HepG2 (cell line): ENCODE data around the gene SBK3. TPM values are rescaled to one million over a fixed set of nuclear protein-coding genes. Genes with fewer than 3 reads are reported as not detected.

Experiments used
- ATAD3A ChIP-seq: sonication (generic); formaldehyde crosslinking; IDR thresholded peaks from 2 replicates; pipeline ENCODE4 v1.4.0; 2020; ENCODE audit warnings: missing genetic modification reagents
- ATF3 ChIP-seq: sonication (generic); formaldehyde crosslinking; IDR thresholded peaks from 2 replicates; pipeline ENCODE4 v1.4.0; 2020; ENCODE audit warnings: missing genetic modification reagents
- ATM ChIP-seq: fragments of 450-650 bp; IDR thresholded peaks from 2 replicates; pipeline ENCODE4 v1.7.1; 2017; ENCODE audit warnings: mild to moderate bottlenecking, borderline replicate concordance
- BATF2 ChIP-seq: sonication (generic); formaldehyde crosslinking; IDR thresholded peaks from 2 replicates; pipeline ENCODE4 v1.8.0; 2022; ENCODE audit warnings: mild to moderate bottlenecking, missing genetic modification reagents, moderate library complexity
- FOXC1 ChIP-seq: sonication (generic); formaldehyde crosslinking; IDR thresholded peaks from 2 replicates; pipeline ENCODE4 v1.8.0; 2022; ENCODE audit warnings: mild to moderate bottlenecking, missing genetic modification reagents, borderline replicate concordance
- GABPB1 ChIP-seq: IDR thresholded peaks from 2 replicates; pipeline ENCODE4 v1.6.1; 2016; ENCODE audit warnings: mild to moderate bottlenecking, missing genetic modification reagents, moderate library complexity, missing compliant biosample characterization
- HNF4G ChIP-seq, 2 experiments: sonication (generic) in 1 of 2; formaldehyde crosslinking in 1 of 2; IDR thresholded peaks; 2 replicates each; pipeline versions ENCODE4 v1.4.0 to v1.6.1; 2011 to 2020; ENCODE audit warnings: borderline replicate concordance in 2 of 2, low read depth in 2 of 2, mild to moderate bottlenecking in 2 of 2, low read length in 1 of 2, missing genetic modification reagents in 1 of 2, moderate library complexity in 1 of 2
- HOXD1 ChIP-seq: sonication (generic); formaldehyde crosslinking; IDR thresholded peaks from 2 replicates; pipeline ENCODE4 v1.5.0; 2020; ENCODE audit warnings: missing genetic modification reagents
- JUNB ChIP-seq: sonication (generic); formaldehyde crosslinking; IDR thresholded peaks from 2 replicates; pipeline ENCODE4 v1.8.0; 2022; ENCODE audit warnings: missing genetic modification reagents, mild to moderate bottlenecking, borderline replicate concordance
- JUND ChIP-seq: sonication (generic); formaldehyde crosslinking; IDR thresholded peaks from 2 replicates; pipeline ENCODE4 v1.8.0; 2022; ENCODE audit warnings: mild to moderate bottlenecking, missing genetic modification reagents
- KAT8 ChIP-seq: IDR thresholded peaks from 2 replicates; pipeline ENCODE4 v1.6.1; 2016; ENCODE audit warnings: missing genetic modification reagents, missing compliant biosample characterization
- KDM6A ChIP-seq: IDR thresholded peaks from 2 replicates; pipeline ENCODE4 v1.6.1; 2016; ENCODE audit warnings: low read depth
- MYC ChIP-seq: sonication (generic); formaldehyde crosslinking; IDR thresholded peaks from 2 replicates; pipeline ENCODE4 v1.9.0; 2021; ENCODE audit warnings: missing genetic modification reagents, borderline replicate concordance
- NR2F6 ChIP-seq, 2 experiments: IDR thresholded peaks; 2 replicates each; pipeline ENCODE4 v1.6.1; 2016; ENCODE audit warnings: antibody characterized with exemption in 1 of 2, mild to moderate bottlenecking in 1 of 2
- PBX3 ChIP-seq: sonication (generic); formaldehyde crosslinking; IDR thresholded peaks from 2 replicates; pipeline ENCODE4 v1.8.1; 2023; ENCODE audit warnings: missing genetic modification reagents, inconsistent platforms, borderline replicate concordance
- PCBP2 ChIP-seq: fragments of 200-400 bp; formaldehyde crosslinking; optimal IDR thresholded peaks from 2 replicates; pipeline ENCODE3; 2018; ENCODE audit warnings: low read length, low read depth; ENCODE audit not compliant: poor library complexity, severe bottlenecking
- SMAD1 ChIP-seq: sonication (generic); formaldehyde crosslinking; IDR thresholded peaks from 2 replicates; pipeline ENCODE4 v1.4.0; 2020; ENCODE audit warnings: missing genetic modification reagents, low read depth, mild to moderate bottlenecking, borderline replicate concordance
- THAP9 ChIP-seq: sonication (generic); formaldehyde crosslinking; IDR thresholded peaks from 2 replicates; pipeline ENCODE4; 2020; ENCODE audit warnings: missing genetic modification reagents, mild to moderate bottlenecking, borderline replicate concordance
- YEATS4 ChIP-seq: sonication (generic); formaldehyde crosslinking; IDR thresholded peaks from 2 replicates; pipeline ENCODE4 v1.4.0; 2020; ENCODE audit warnings: missing genetic modification reagents, borderline replicate concordance
- ZFX ChIP-seq: sonication (generic); formaldehyde crosslinking; IDR thresholded peaks from 2 replicates; pipeline ENCODE4 v1.4.0; 2020; ENCODE audit warnings: mild to moderate bottlenecking, low read depth, missing genetic modification reagents, moderate library complexity
- ZNF205 ChIP-seq: IDR thresholded peaks from 2 replicates; pipeline ENCODE4 v1.6.1; 2018; ENCODE audit warnings: missing biosample characterization, missing genetic modification reagents
- ZNF614 ChIP-seq: IDR thresholded peaks from 2 replicates; pipeline ENCODE4 v1.6.1; 2018; ENCODE audit warnings: missing biosample characterization, missing genetic modification reagents, inconsistent platforms, borderline replicate concordance
- ZNF652 ChIP-seq: IDR thresholded peaks from 2 replicates; pipeline ENCODE4 v1.6.1; 2016; ENCODE audit warnings: low read depth, borderline replicate concordance
- ZNF737 ChIP-seq: sonication (generic); formaldehyde crosslinking; IDR thresholded peaks from 2 replicates; pipeline ENCODE4 v1.5.0; 2020; ENCODE audit warnings: missing genetic modification reagents, mild to moderate bottlenecking, borderline replicate concordance
- ZSCAN30 ChIP-seq: sonication (generic); formaldehyde crosslinking; IDR thresholded peaks from 2 replicates; pipeline ENCODE4 v1.5.0; 2020; ENCODE audit warnings: mild to moderate bottlenecking, missing genetic modification reagents
- polyA plus RNA-seq, 8 experiments: library from polyadenylated mRNA; depleted of rRNA in 3 of 8; stranded (reverse) in 7 of 8; unstranded in 1 of 8; fragments of >200 nt; fragmentation: Illumina TruSeq in 4 of 8; extraction: Trizol in 4 of 8; gene quantifications; 2 replicates each; pipeline versions ENCODE4 v1.2.1 to v1.2.3, GENCODE V29; 2011 to 2016; ENCODE audit warnings: low read depth in 4 of 8, missing spikeins in 1 of 8, mixed read lengths in 1 of 8; ENCODE audit not compliant: insufficient read depth in 1 of 8
- total RNA-seq, 5 experiments: library from RNA; depleted of rRNA; stranded (reverse); fragments of >200 nt; fragmentation: Illumina TruSeq; extraction: Trizol; gene quantifications; 2 replicates each; pipeline ENCODE4 v1.2.3, GENCODE V29; 2016; ENCODE audit warnings: low read depth in 1 of 5

The SBK3 gene
- total and polyA plus RNA-seq, 2 of the 13 experiments (the other 11 are each of a cell fraction or from before 2014, with no cell fraction given) = 0.66 to 0.77 TPM

- TF ChIP-seq ZNF205 (CRISPR knock-in tag) (no peak), ZNF652 (CRISPR knock-in tag) (no peak), ATF3 (CRISPR knock-in tag) (no peak), KDM6A (CRISPR knock-in tag) (no peak), MYC (CRISPR knock-in tag) (no peak; the same call in 1 of the 2 replicates), GABPB1 (peak; percentile 28; the same call in 1 of the 2 replicates), ZSCAN30 (CRISPR knock-in tag) (no peak), THAP9 (peak; percentile 45; the same call in 1 of the 2 replicates), HNF4G (IDR thresholded peaks at IDR 0.05; ENCODE audit: borderline replicate concordance, low read depth, low read length) (no peak), HNF4G (CRISPR knock-in tag; IDR thresholded peaks at IDR 0.05; ENCODE audit: borderline replicate concordance, low read depth) (no peak), PBX3 (CRISPR knock-in tag) (no peak), NR2F6 (IDR thresholded peaks at IDR 0.05) (peak; percentile 76; the same call in 1 of the 2 replicates), NR2F6 (CRISPR knock-in tag; IDR thresholded peaks at IDR 0.05) (peak; percentile 78; the same call in 1 of the 2 replicates), JUNB (CRISPR knock-in tag) (peak; percentile 39; the same call in 1 of the 2 replicates), SMAD1 (no peak), JUND (no peak), YEATS4 (no peak), PCBP2 (no peak), ATAD3A (CRISPR knock-in tag) (no peak), HOXD1 (CRISPR knock-in tag) (no peak), FOXC1 (CRISPR knock-in tag) (0 out of 2 replicates have a peak, but pooled peaks have one; percentile 25), ZNF614 (CRISPR knock-in tag) (peak; percentile 17; the same call in 1 of the 2 replicates), KAT8 (CRISPR knock-in tag) (no peak), ZFX (peak; percentile 48; the same call in 1 of the 2 replicates), BATF2 (CRISPR knock-in tag) (no peak), ZNF737 (CRISPR knock-in tag) (no peak), ATM (no peak)
Observed at GRCh38 chr19:55549500-55550320, 4.4 kb upstream of the SBK3 start (continued).
